Stimulated activated CD8-positive, alpha-beta memory T cell treated with anti-CD3 and anti-CD28 coated beads, Interleukin-7, amount 100 ng/mL, for 4 hours (primary cell): ENCODE measurements around the gene DHX29.
A peak's percentile ranks its signal among the peaks of the same experiment; 100 is the strongest.
"Not testable (repeated sequence)": the region's sequence is repeated elsewhere in the genome, so short reads cannot be mapped to it uniquely, and the experiment has no call there.

Source experiments
- DNase-seq, 2 donors: peaks; one replicate each; pipeline ENCODE4 v3.0.0-alpha.2; 2020; ENCODE audit warnings: low read depth in 2 of 2

Gene DHX29, protein sequence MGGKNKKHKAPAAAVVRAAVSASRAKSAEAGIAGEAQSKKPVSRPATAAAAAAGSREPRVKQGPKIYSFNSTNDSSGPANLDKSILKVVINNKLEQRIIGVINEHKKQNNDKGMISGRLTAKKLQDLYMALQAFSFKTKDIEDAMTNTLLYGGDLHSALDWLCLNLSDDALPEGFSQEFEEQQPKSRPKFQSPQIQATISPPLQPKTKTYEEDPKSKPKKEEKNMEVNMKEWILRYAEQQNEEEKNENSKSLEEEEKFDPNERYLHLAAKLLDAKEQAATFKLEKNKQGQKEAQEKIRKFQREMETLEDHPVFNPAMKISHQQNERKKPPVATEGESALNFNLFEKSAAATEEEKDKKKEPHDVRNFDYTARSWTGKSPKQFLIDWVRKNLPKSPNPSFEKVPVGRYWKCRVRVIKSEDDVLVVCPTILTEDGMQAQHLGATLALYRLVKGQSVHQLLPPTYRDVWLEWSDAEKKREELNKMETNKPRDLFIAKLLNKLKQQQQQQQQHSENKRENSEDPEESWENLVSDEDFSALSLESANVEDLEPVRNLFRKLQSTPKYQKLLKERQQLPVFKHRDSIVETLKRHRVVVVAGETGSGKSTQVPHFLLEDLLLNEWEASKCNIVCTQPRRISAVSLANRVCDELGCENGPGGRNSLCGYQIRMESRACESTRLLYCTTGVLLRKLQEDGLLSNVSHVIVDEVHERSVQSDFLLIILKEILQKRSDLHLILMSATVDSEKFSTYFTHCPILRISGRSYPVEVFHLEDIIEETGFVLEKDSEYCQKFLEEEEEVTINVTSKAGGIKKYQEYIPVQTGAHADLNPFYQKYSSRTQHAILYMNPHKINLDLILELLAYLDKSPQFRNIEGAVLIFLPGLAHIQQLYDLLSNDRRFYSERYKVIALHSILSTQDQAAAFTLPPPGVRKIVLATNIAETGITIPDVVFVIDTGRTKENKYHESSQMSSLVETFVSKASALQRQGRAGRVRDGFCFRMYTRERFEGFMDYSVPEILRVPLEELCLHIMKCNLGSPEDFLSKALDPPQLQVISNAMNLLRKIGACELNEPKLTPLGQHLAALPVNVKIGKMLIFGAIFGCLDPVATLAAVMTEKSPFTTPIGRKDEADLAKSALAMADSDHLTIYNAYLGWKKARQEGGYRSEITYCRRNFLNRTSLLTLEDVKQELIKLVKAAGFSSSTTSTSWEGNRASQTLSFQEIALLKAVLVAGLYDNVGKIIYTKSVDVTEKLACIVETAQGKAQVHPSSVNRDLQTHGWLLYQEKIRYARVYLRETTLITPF (N-terminal part only)

DNA sequence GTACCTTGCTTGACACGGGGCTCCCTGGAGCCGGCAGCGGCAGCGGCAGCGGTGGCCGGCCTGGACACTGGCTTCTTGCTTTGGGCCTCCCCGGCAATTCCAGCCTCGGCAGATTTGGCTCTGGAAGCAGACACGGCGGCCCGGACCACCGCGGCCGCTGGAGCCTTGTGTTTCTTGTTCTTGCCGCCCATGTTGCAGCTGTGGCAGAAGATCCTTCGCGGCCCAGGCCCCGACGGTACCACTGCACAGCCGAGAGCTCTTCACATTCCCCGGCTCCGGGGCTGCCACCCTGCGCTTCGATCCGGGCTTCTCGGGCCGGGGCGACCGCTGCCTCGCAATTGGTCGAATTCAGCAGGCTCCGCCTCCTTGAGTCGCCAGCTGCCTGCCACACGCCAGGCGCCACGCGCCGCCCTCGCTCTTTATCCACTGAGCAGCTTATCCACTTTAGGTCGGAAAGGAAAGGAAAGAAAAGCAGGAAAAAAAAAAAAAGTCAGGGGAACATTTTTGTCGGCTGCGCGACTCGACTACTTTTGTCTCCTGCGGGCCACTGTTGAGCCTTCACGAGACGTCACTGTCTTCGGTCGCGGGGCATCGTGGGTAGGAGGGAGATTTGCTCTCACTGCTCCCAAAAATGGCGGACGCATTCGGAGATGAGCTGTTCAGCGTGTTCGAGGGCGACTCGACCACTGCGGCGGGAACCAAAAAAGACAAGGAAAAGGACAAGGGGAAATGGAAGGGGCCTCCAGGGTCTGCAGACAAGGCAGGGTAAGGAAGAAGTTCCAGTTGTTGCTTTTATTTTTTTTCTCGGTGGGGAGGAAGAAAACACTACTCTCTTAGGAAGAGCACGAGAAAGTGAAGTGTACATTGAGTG lies at the start of gene DHX29, which contains the start of gene MTREX:
Gene DHX29, minus strand, starts transcription at position 312 of the 871 bp plus-strand sequence. Its CDS starts 121 bp downstream, at position 191.
Gene MTREX, plus strand, starts transcription at position 607 of the 871 bp plus-strand sequence. Its CDS starts 25 bp downstream, at position 632.
- peak; percentile 80 to 81 for DNase-seq

DNA sequence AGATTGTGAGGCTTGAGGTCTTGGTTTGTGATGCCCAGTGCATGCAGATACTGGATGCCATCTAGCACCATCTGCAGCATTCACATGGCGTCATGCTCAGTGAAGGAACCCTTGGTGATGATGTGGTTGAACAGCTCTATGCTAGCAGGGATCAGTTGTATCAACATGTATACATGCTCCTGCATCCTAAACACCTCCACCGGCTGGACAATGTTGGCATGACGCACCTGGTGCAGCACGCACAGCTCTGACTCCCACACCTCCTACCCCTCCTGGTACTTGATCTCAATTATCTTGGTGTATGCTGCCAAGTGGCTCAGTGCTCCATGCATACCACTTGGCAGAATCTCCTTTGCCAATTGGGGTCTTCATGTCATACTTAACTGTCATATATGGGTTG lies 49.4 kb upstream of the DHX29 start:
- DNase-seq, result no peak

DNA sequence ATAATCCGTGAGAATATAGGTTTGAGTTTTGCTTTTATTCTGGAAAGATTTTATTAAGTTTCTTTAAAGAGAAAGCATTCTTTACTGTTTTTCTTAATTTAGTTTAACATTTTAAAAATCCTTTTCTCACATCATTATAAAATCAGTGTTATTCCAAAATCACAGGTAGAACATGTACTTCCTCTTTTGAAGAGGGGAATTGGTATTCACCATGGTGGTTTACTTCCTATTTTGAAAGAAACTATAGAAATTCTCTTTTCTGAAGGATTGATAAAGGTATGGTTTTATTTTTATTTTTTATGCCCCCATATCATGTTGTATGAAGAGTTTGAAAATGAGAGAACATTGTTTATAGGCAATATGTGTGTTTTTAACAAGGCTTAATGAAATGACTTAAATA lies 43.3 kb upstream of the DHX29 start:
- DNase-seq, result no peak

DNA sequence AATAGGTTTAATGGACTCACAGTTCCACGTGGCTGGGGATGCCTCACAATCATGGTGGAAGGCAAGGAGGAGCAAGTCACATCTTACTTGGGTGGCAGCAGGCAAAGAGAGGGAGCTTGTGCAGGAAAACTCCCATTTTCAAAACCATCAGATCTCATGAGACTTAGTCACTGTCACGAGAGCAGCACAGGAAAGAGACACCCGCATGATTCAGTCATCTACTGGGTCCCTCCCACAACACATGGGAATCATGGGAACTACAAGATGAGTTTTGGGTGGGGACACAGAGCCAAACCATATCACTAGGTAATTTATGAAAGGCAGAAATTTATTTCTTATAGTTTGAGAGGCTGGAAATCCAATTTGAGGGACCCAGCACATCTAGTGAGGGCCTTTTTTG lies 40.3 kb upstream of the DHX29 start:
- no peak for DNase-seq

DNA sequence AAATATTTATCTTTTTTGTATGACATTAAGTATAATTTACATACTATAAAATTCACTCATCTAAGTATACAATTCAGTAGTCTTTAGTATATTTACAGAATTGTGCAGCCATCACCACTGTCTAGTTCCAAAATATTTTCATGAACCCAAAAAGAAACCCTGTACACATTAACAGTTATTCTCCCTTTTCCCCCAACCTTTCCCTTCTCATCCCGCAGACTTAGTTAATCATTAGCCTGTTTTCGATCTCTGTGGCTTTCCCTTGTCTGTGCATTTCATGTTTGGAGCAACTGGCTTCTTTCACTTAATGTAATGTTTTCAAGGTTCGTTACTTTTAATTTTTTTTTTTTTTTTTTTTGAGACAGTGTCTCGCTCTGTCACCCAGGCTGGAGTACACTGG lies 37.8 kb upstream of the DHX29 start:
- DNase-seq, result no peak

DNA sequence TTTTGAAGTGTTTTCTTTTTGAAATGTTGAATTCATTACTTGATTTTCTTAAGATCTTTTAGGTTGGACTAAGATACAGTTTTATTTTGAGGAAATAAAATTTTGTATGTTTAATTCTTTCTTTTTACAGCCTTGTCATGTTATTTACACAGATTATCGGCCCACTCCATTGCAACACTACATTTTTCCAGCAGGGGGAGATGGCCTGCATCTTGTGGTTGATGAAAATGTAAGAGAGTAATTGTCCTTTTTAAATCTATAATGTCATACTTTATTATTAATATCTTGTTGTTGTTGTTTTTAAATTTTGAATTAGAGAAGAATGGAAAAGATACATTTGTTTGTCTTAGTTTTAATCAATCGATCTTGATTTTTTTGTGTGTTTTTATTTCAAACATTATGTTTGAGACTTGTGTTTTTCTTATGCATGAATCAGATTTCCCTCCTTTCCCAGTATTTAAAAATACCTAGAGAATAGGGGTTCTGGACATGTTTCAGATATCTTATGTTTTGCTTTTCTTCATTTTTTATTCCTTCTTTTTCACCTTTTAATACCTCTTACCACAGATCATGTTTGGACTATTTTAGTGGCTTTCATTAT lies 37.0 kb upstream of the DHX29 start:
- peak; percentile 25 to 52 for DNase-seq

DNA sequence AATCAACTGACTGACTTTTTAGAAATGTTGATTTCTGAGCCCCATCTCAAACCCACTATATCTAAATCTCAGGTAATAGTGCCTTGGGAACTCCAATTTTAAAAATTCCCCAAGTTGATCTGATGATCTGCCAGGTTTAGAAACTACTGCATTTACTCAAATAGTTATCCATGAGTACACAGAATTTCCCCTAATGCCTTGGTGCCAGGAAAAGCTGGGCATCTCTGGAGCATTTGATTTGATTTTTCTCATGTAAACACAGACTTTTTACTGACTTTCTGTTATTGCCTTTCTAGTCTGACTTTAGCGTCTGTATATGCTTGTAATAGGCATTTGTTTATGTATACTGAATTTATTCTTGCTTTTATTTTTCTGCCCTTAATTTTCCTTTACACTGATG lies 36.1 kb upstream of the DHX29 start:
- no peak for DNase-seq

DNA sequence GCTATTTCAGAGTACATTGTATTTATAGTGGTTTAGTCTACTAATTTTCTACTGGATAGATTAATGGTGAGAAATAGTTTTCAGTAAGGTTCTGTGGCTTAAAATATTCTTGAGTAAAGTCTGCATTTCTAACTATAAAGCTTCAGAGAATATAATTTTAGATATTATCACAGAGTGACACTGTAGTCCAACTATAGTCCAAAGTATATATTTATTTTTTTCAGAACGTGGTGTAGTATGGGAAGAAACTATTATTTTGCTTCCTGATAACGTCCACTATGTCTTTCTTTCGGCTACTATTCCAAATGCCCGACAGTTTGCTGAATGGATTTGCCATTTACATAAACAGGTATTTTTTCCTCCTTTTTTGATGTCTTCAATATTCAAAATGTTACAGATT lies 35.6 kb upstream of the DHX29 start:
- no peak for DNase-seq

DNA sequence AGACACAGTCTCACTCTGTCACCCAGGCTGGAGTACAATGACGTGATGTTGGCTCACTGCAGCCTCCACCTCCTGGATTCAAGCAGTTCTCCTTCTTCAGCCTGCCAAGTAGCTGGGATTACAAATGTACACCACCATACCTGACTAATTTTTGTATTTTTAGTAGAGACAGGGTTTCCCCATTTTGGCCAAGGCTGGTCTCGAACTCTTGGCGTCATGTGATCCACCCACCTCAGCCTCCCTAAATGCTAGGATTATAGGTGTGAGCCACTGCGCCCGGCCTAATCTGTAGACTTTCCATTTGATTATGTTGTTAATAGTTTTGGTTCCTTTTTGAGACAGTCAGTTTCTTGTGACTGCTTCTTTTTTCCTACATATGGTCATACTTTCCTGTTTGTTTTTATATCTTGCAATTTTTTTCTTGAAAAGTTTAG lies 31.3 kb upstream of the DHX29 start:
- peak in 1 of 2 donors; percentile 2 for DNase-seq

DNA sequence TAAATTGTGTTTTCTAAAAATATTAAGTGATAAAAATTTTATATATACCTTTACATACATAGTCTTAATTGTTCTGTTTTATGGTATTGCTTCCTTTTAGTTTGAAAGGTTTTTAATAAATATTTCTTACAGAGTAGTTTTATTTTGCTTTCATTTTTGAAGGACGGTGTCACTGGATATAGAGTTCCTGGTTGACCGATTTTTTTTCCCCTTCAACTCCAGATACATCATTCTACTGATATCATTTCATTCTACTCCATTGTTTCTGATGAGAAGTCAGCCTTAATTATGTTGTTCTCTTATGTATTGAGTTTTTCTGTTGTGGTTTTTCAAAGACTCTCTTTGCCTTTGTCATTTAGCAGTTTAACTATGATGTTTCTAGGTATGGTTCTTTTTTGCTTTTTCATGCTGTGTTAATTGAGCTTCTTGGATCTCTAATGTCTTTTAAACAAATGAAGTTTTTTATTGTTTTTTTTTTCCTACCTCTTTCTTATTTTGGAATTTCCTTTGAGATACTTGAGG lies 30.7 kb upstream of the DHX29 start:
- no peak for DNase-seq

DNA sequence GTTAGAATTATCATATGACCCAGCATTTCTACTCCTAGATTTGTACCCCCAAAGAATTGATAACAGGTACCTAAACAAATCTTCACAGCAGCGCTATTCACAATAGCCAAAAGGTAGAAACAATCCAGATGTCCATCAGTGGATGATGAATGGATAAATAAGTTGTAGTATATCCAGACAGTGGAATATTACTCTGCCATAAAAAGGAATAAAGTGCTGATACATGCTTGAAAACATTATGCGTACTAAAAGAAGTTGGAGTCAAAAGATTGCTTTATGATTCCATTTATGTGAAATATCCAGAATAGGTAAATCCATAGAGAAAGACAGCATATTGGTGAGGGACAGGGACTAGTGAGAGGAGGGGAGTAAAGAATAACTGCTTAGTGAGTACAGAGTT lies 26.3 kb upstream of the DHX29 start:
- DNase-seq, result no peak

DNA sequence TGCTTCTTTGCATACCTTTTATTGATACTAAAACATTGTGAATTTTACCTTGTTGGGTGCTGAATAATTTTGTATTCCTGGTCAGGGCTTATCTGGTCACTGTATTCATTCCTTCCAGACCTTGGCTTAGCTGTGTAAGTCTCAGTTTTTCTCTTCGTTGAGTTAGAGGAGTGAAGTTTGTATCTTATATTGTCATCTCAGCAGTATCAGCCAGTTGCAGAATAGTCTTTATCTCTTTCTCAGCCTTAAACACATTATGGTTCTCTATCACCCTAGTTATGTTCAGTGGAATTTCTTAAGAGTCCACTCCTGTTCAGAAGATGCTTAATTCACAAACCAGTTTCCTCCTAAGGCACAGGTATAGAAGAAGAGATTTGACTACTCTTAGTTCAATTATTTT lies 25.5 kb upstream of the DHX29 start:
- no peak for DNase-seq

DNA sequence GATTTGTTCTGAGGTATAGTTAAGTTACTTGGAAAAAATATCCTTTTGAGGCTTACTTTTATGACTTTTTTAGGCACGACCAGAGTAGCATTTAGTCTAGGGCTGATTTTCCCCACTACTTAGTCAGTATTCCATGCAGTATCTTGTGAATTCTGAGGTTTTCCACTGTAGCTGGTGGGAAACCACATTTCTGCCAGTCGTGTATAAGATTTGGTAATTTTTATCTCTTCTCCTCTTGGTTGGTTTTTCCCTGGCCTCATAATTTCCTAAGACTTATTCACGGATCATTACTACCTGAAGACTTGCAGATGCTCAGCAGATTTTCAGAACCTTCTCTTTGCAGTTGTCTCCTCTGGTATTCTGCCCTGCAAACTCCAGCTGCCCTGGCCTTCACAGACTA lies 23.8 kb upstream of the DHX29 start:
- no peak for DNase-seq

DNA sequence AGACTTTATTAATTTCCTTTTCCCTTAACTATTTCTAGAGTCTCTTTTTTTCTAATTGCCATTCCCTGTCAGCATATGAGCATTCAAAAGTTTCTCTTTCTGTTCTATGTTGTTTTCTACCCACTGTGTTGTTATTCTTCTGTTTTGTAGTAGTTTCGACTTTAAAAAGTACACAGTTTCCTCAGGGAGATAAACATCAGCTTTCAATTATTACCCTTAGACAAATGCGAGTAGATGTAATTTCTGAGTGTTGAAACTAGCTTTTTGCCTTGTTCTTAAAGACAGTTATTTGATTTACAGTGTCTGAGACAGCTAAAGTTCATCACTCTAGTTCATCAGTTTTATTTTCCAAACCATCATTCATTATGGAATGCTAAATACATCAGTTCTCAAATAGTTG lies 19.8 kb upstream of the DHX29 start:
- DNase-seq, result no peak

DNA sequence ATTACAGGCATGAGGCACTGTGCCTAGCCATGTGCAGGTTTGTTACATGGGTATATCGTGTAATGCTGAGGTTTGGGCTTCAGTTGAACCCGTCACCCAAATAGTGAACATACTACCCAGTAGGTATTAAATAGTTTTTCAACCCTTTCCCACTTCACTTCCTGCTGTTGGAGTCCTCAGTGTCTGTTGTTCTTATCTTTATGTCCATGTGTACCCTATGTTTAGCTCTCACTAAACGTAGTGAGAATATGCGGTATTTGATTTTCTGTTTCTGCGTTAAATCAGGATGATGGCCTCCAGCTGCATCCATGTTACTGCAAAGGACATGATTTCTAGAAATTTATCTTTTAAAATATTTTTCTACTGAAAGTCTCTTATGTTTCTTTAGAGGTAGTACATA lies 18.1 kb upstream of the DHX29 start:
- DNase-seq, result no peak

DNA sequence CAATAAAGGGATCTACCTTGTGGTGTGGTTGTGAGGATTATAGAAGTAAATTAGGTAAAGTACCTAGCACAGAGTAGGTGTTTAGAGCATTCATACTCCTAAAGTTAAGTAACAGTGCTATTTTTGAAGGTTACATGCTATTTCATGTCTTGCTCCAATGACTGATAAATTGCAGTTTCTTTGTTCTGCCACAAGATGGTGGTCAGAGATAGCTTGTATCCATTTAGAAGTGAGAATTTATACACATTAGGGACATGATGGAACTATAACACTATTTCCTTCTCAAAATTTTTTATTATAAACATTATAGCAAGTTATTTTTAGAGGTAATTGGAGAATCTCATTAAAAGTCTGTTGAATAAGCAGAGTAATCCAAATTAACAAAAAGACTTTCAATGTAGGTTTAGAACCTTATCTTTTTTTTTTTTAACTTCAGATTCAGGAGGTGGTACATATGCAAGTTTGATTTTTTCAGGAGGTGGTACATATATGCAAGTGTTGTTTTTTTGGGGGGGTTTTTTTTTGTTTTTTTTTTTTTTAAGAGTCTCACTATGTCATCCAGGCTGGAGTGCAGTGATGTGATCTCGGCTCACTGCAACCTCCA lies 17.4 kb upstream of the DHX29 start:
- no peak for DNase-seq

DNA sequence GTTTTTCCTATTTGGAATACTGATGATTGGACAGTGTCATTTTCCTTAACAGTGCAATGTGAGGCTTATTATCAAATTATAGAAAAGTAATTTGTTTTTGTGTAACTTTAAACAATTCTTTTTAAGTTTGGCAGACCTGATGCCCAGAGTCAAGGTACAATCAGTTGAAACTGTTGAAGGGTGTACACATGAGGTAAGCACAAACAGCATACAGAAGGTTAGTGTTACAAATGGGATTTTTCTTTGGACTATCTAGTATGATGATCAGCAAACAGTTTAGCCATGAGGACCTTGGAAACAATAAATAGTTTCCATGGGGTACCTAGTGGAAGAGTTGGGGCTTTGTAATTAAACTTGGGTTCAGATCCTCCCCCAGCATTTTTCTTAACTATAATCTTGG lies 16.5 kb upstream of the DHX29 start:
- DNase-seq, result no peak

DNA sequence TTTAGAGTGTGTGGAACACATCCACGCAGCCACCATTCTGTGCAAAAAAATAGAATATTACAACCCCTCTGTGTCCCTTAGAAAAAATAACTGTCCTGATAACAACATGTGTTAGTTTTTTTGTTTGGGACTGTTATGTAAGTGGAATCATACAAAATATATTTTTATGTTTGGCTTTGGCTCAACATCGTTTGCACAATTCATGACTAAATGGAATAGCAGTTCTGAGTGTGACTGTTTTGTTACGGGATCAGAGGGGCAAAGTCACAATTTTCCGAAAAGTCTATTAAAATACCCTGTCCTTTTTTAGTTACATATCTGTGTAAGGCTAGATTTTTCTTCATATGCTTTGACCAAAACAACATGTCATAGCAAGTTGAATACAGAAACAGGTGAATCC lies 13.1 kb upstream of the DHX29 start:
- DNase-seq, result no peak

DNA sequence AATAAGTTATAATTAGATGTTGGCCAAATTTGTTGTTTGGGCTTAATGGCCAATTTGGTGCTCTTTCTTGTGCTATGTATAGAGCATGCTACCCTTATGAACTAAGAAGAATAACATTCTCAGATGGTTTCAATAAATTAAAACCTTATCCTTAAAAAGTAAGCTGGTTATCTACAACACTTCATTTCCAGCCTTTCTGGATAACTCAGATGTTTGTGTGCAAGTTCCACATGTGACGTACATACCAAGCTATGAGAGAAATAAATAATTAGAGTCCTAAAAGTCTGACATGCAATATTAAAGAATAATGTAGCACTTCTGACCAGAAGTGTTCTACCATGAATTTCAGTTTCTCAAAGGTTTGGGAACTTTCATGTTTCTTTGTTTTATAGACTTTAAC lies 12.0 kb upstream of the DHX29 start:
- no peak for DNase-seq

DNA sequence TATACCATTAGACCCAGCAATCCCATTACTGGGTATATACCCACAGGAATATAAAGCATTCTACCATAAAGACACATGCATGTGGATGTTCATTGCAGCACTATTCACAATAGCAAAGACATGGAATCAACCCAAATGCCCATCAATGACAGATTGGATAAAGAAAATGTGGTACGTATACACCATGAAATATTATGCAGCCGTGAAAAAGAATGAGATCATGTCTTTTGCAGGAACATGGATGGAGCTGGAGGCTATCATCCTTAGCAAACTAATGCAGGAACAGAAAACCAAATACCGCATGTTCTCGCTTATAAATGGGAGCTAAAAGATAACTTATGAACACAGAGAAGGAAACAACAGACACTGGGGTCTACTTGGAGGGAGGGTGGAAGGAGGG lies 10.7 kb upstream of the DHX29 start:
- DNase-seq, result not testable (repeated sequence)
